K562 (cell line): ENCODE data around the gene ATXN3L. TPM values are rescaled to one million over a fixed set of nuclear protein-coding genes. Genes with fewer than 3 reads are reported as not detected.
A peak's percentile ranks its signal among the peaks of the same experiment; 100 is the strongest.

Experiments
- ATAC-seq: fragments of 200-7000 bp; cut with Tn5 transposase; 3 replicates; pipeline ENCODE4 v1.9.1; 2020; ENCODE audit warnings: moderate library complexity
- BruUV-seq: library from RNA; stranded (reverse); fragments of 400-500 nt; replicated peaks from 2 replicates; lab custom pipeline; 2021; lab: Mats Ljungman, UMichigan
- CTCF ChIA-PET: fragments of 300-600 bp; formaldehyde crosslinking; extraction: SDS; loops from one replicate; lab custom pipeline; 2021; ENCODE audit warnings: low intra/inter-chr PET ratio; lab: Yijun Ruan, JAX
- POLR2A ChIA-PET: fragments of 300-600, 350-650 bp; sonication (Branson Sonifier 250); formaldehyde crosslinking; extraction: SDS; loops from one replicate; lab custom pipeline; 2021; ENCODE audit warnings: antibody characterized with exemption, inconsistent platforms; lab: Yijun Ruan, JAX
- DNase-seq, 4 experiments: peaks; one replicate each; pipeline versions ENCODE4 v3.0.0 to v3.0.0-alpha.2; 2011 to 2018; ENCODE audit warnings: low spot score in 3 of 4, mixed read lengths in 3 of 4; ENCODE audit errors: extremely low read depth in 1 of 4
- FAIRE-seq: peaks from 2 replicates; lab custom pipeline; 2011; peaks lifted over from hg19 to GRCh38; lab: Jason Lieb, UNC
- H2AFZ ChIP-seq: 2 replicates; pipeline ENCODE4 v1.6.0; 2011; ENCODE audit warnings: low read depth, low read length, control low read depth, inconsistent platforms
- H3K27ac ChIP-seq: fragments of 200-600 bp; 3 replicates; pipeline ENCODE4 v1.8.0; 2011; ENCODE audit warnings: low read depth, mild to moderate bottlenecking, control low read depth, inconsistent platforms, low read length, moderate library complexity, mixed read lengths; ENCODE audit errors: extremely low read depth
- H3K27me3 ChIP-seq, 2 experiments: fragments of 300-600 bp in 1 of 2; 2 replicates in 1 of 2; 3 replicates in 1 of 2; pipeline versions ENCODE4 v1.6.0 to v1.8.0; 2011; ENCODE audit warnings: inconsistent platforms in 2 of 2, low read length in 2 of 2, mild to moderate bottlenecking in 1 of 2, mixed read lengths in 1 of 2, moderate library complexity in 1 of 2; ENCODE audit not compliant: control insufficient read depth in 2 of 2, insufficient read depth in 2 of 2
- H3K36me3 ChIP-seq: fragments of 300-600 bp; 3 replicates; pipeline ENCODE4 v1.8.0; 2011; ENCODE audit warnings: mild to moderate bottlenecking, low read length, inconsistent platforms; ENCODE audit not compliant: control insufficient read depth, insufficient read depth
- H3K4me1 ChIP-seq, 2 experiments: fragments of 200-600 bp in 1 of 2; replicated peaks in 1 of 2; 2 replicates in 1 of 2; 3 replicates in 1 of 2; pipeline versions ENCODE4 v1.5.1 to v1.8.0; 2011; ENCODE audit warnings: inconsistent platforms in 2 of 2, low read length in 2 of 2, mild to moderate bottlenecking in 1 of 2, mixed read lengths in 1 of 2, moderate library complexity in 1 of 2; ENCODE audit not compliant: control insufficient read depth in 2 of 2, insufficient read depth in 2 of 2
- H3K4me2 ChIP-seq: 2 replicates; pipeline ENCODE4 v1.6.1; 2011; ENCODE audit warnings: low read length, control low read depth, inconsistent platforms, mixed read lengths; ENCODE audit not compliant: insufficient read depth
- H3K4me3 ChIP-seq: fragments of 200-600 bp; sonication (generic), shearing (Covaris generic); 2 replicates; pipeline ENCODE4 v1.5.1; 2016; ENCODE audit warnings: control low read depth, inconsistent platforms
- H3K79me2 ChIP-seq: fragments of 200-600 bp; 3 replicates; pipeline ENCODE4 v1.8.0; 2011; ENCODE audit warnings: low read length, inconsistent platforms; ENCODE audit not compliant: control insufficient read depth, insufficient read depth
- H3K9ac ChIP-seq, 2 experiments: 2 replicates each; pipeline versions ENCODE4 v1.6.0 to v1.6.1; 2011; ENCODE audit warnings: low read depth in 2 of 2, low read length in 2 of 2, control low read depth in 1 of 2, inconsistent platforms in 1 of 2, mild to moderate bottlenecking in 1 of 2, mixed read lengths in 1 of 2; ENCODE audit not compliant: insufficient read depth in 1 of 2
- H3K9me1 ChIP-seq: one replicate; pipeline ENCODE4 v1.6.0; 2011; ENCODE audit warnings: inconsistent platforms, mild to moderate bottlenecking, low read length, moderate library complexity; ENCODE audit not compliant: control insufficient read depth, insufficient read depth
- H3K9me3 ChIP-seq: replicated peaks from 2 replicates; pipeline ENCODE4 v1.5.1; 2011; ENCODE audit warnings: low read depth, low read length, inconsistent platforms; ENCODE audit not compliant: control insufficient read depth, insufficient read depth
- H4K20me1 ChIP-seq: replicated peaks from 2 replicates; pipeline ENCODE4 v1.6.1; 2011; ENCODE audit warnings: low read length, inconsistent platforms, mixed read lengths; ENCODE audit not compliant: control insufficient read depth, insufficient read depth
- CBFA2T2 ChIP-seq: fragments of 450-650 bp; conservative IDR thresholded peaks from 2 replicates; pipeline ENCODE4 v1.6.1; 2017; ENCODE audit warnings: mild to moderate bottlenecking
- E2F8 ChIP-seq: fragments of 450-650 bp; IDR thresholded peaks from 2 replicates; pipeline ENCODE4 v1.7.1; 2018; ENCODE audit warnings: mild to moderate bottlenecking, low read depth; ENCODE audit not compliant: partially characterized antibody
- FIP1L1 ChIP-seq: fragments of 200-400 bp; formaldehyde crosslinking; IDR thresholded peaks from 2 replicates; pipeline ENCODE4 v1.6.1; 2018; ENCODE audit warnings: mild to moderate bottlenecking, low read depth, low read length; ENCODE audit not compliant: poor library complexity, severe bottlenecking
- MBD2 ChIP-seq: sonication (generic); IDR thresholded peaks from 2 replicates; pipeline ENCODE4 v1.6.1; 2016; ENCODE audit warnings: low read depth, borderline replicate concordance
- MTA2 ChIP-seq: fragments of 450-650 bp; IDR thresholded peaks from 2 replicates; pipeline ENCODE4 v1.6.1; 2016; ENCODE audit warnings: low read depth
- POLR2AphosphoS5 ChIP-seq: IDR thresholded peaks from 2 replicates; pipeline ENCODE4 v1.6.1; 2011; ENCODE audit warnings: mild to moderate bottlenecking, low read depth, low read length, moderate library complexity; ENCODE audit not compliant: control insufficient read depth, insufficient read depth
- RNF2 ChIP-seq: sonication (generic); IDR thresholded peaks from 2 replicates; pipeline ENCODE4 v1.6.1; 2016
- SMARCE1 ChIP-seq: fragments of 450-650 bp; IDR thresholded peaks from 2 replicates; pipeline ENCODE4 v1.7.1; 2016; ENCODE audit warnings: mild to moderate bottlenecking
- TAL1 ChIP-seq: fragments of 450-650 bp; IDR thresholded peaks from 2 replicates; pipeline ENCODE4 v1.6.1; 2016; ENCODE audit warnings: mild to moderate bottlenecking
- TBL1XR1 ChIP-seq, 2 experiments: IDR thresholded peaks; 2 replicates each; pipeline ENCODE4 v1.6.1; 2012; ENCODE audit warnings: improper control_type of control experiment in 2 of 2, low read length in 2 of 2, mild to moderate bottlenecking in 1 of 2
- TEAD1 ChIP-seq, 2 experiments: fragments of 450-650 bp in 1 of 2; sonication (generic) in 1 of 2; formaldehyde crosslinking; IDR thresholded peaks; 2 replicates each; pipeline versions ENCODE4 v1.4.0 to v1.8.0; 2020 to 2022; ENCODE audit warnings: mild to moderate bottlenecking in 2 of 2, missing genetic modification reagents in 1 of 2
- TEAD4 ChIP-seq, 2 experiments: sonication (generic) in 1 of 2; formaldehyde crosslinking in 1 of 2; IDR thresholded peaks; 2 replicates each; pipeline versions ENCODE4 v1.6.1 to v1.8.0; 2012 to 2022; ENCODE audit warnings: borderline replicate concordance in 1 of 2, inconsistent platforms in 1 of 2, low read length in 1 of 2, mild to moderate bottlenecking in 1 of 2, missing genetic modification reagents in 1 of 2
- ZFP36 ChIP-seq: fragments of 150-350 bp; IDR thresholded peaks from 2 replicates; pipeline ENCODE4 v1.6.1; 2018; ENCODE audit warnings: low read length, low read depth; ENCODE audit not compliant: partially characterized antibody
- ZNF174 ChIP-seq: fragments of 250-450 bp; sonication (Bioruptor Pico); IDR thresholded peaks from 2 replicates; pipeline ENCODE4 v1.4.0; 2020; ENCODE audit warnings: mild to moderate bottlenecking
- ZNF316 ChIP-seq: fragments of 450-650 bp; IDR thresholded peaks from 2 replicates; pipeline ENCODE4 v1.6.1; 2016
- WGBS: fragments of 100-300 bp; shearing (Covaris generic); methylation state at CpG from one replicate; pipeline ENCODE4 v1.1.6; 2016; ENCODE audit warnings: low coverage, mixed read lengths; ENCODE audit not compliant: insufficient coverage; ENCODE audit errors: missing lambda C conversion rate; 5-methylcytosine and 5-hydroxymethylcytosine counted together
- in situ Hi-C: fragments of 300-500 bp; cut with MboI; formaldehyde crosslinking; loops from 4 replicates; pipeline ENCODE4 v1.15.0; 2018; ENCODE audit warnings: inconsistent platforms, mixed read lengths
- intact Hi-C: fragments of 100-400 bp; cut with micrococcal nuclease; formaldehyde crosslinking; loops from 2 replicates; pipeline ENCODE4 v1.14.2; 2022
- polyA plus RNA-seq, 8 experiments: library from polyadenylated mRNA; depleted of rRNA in 4 of 8; stranded (reverse) in 5 of 8; unstranded in 3 of 8; fragments of >200 nt; fragmentation: Nextera tagmentation in 2 of 8; fragmentation: Illumina TruSeq in 1 of 8; extraction: Ambion mirVana in 2 of 8; extraction: Trizol in 1 of 8; gene quantifications; 2 replicates each; pipeline versions ENCODE4 v1.2.1 to v1.2.3, GENCODE V29; 2011 to 2014; ENCODE audit warnings: inconsistent platforms in 1 of 8, missing spikeins in 1 of 8
- total RNA-seq, 7 experiments: library from RNA; depleted of rRNA in 6 of 7; stranded (reverse); fragments of >200 nt in 6 of 7; fragmentation: Illumina TruSeq in 2 of 7; extraction: Trizol in 2 of 7; gene quantifications; 2 replicates each; pipeline versions ENCODE4 v1.2.1 to v1.2.3, GENCODE V29; 2011 to 2021; ENCODE audit warnings: low replicate concordance in 1 of 7
- TF ChIP-seq, protein P1 (sequence below): fragments of 200-800 bp; sonication (Bioruptor generic); IDR thresholded peaks from 2 replicates; pipeline ENCODE4 v1.6.1; 2017; ENCODE audit warnings: missing genetic modification characterization, missing compliant biosample characterization
- TF ChIP-seq, protein P2 (sequence below): fragments of 200-800 bp; sonication (Bioruptor generic); IDR thresholded peaks from 2 replicates; pipeline ENCODE4 v1.6.1; 2017; ENCODE audit warnings: missing genetic modification characterization, missing compliant biosample characterization

Gene ATXN3L
- total and polyA plus RNA-seq, 9 of the 15 experiments (the other 6 are each of a cell fraction or from before 2014, with no cell fraction given): 0.04 to 0.31 TPM; not detected in 7

- no peaks in the 10 kb centered on the region for H3K36me3 ChIP-seq
- peaks cover 3% of the 10 kb centered on the region; the same call in 1 of the 2 replicates for H3K9me3 ChIP-seq
- ChIA-PET CTCF (no interaction called here), POLR2A (no interaction called here)
- H3K9ac ChIP-seq: peak overlapping the region in 1 of 2 experiments; percentile 35; a peak in 2 of 4 replicates
- H3K4me1 ChIP-seq: peaks cover 8 to 39% of the 10 kb centered on the region in 2 experiments
- H3K79me2 ChIP-seq: peaks cover 17% of the 10 kb centered on the region
- intact Hi-C loops (no loop called here), in situ Hi-C loops (no loop called here)
- H3K27ac ChIP-seq: peak overlapping the region; percentile 72
- H3K9me1 ChIP-seq: no peaks in the 10 kb centered on the region
- H3K4me2 ChIP-seq: peak overlapping the region; percentile 40
- H4K20me1 ChIP-seq: no peaks in the 10 kb centered on the region
- no peak overlapping the region for H3K4me3 ChIP-seq
- no TSS peak for BruUV-seq
- 3% methylated on average over 2 of the region's 2 CpGs for WGBS
- FAIRE-seq (peak; percentile 74), DNase-seq (peak; percentile 11 to 69 (median 25)), ATAC-seq (peak; percentile 32)
- H2AFZ ChIP-seq: peak overlapping the region; percentile 73
- no peaks in the 10 kb centered on the region for H3K27me3 ChIP-seq
- TF ChIP-seq MBD2 (peak; percentile 20; the same call in 1 of the 2 replicates), RNF2 (peak; percentile 32; the same call in 1 of the 2 replicates), ZFP36 (no peak), SMARCE1 (peak; percentile 90), POLR2AphosphoS5 (peak; percentile 40; the same call in 1 of the 2 replicates), ZNF316 (peak; percentile 20; the same call in 1 of the 2 replicates), TEAD4 (IDR thresholded peaks at IDR 0.05; ENCODE audit: low read length) (peak; percentile 91), TEAD4 (CRISPR knock-in tag; IDR thresholded peaks at IDR 0.05; ENCODE audit: borderline replicate concordance) (no peak), E2F8 (no peak), TAL1 (peak; percentile 75), FIP1L1 (no peak), MTA2 (peak; percentile 65), ZNF174 (CRISPR knock-in tag) (no peak), TEAD1 (CRISPR knock-in tag; IDR thresholded peaks at IDR 0.05) (peak in 1 of 2 experiments; percentile 79; a peak in 2 of 4 replicates), CBFA2T2 (peak; percentile 81), TBL1XR1 (IDR thresholded peaks at IDR 0.05; ENCODE audit: low read length in 2 of 2) (0 out of 4 replicates have a peak, but pooled peaks of 1 of the 2 experiments have one; percentile 33)
- TF ChIP-seq, protein P1, sequence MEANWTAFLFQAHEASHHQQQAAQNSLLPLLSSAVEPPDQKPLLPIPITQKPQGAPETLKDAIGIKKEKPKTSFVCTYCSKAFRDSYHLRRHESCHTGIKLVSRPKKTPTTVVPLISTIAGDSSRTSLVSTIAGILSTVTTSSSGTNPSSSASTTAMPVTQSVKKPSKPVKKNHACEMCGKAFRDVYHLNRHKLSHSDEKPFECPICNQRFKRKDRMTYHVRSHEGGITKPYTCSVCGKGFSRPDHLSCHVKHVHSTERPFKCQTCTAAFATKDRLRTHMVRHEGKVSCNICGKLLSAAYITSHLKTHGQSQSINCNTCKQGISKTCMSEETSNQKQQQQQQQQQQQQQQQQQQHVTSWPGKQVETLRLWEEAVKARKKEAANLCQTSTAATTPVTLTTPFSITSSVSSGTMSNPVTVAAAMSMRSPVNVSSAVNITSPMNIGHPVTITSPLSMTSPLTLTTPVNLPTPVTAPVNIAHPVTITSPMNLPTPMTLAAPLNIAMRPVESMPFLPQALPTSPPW: peak; percentile 87
- TF ChIP-seq, protein P2, sequence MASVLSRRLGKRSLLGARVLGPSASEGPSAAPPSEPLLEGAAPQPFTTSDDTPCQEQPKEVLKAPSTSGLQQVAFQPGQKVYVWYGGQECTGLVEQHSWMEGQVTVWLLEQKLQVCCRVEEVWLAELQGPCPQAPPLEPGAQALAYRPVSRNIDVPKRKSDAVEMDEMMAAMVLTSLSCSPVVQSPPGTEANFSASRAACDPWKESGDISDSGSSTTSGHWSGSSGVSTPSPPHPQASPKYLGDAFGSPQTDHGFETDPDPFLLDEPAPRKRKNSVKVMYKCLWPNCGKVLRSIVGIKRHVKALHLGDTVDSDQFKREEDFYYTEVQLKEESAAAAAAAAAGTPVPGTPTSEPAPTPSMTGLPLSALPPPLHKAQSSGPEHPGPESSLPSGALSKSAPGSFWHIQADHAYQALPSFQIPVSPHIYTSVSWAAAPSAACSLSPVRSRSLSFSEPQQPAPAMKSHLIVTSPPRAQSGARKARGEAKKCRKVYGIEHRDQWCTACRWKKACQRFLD (CRISPR knock-in tag): no peak
These were observed 32.0 kb downstream of the ATXN3L start for GRCh38 chrX:13287816-13288215.
